Upper lobe of right lung (tissue), 1 donor: ENCODE data around the gene HTRA3. TPM values are rescaled to one million over a fixed set of nuclear protein-coding genes. Genes with fewer than 3 reads are reported as not detected.

Experiments
- ATAC-seq: fragments of 200-7000 bp; cut with Tn5 transposase; one replicate; pipeline ENCODE4 v1.9.1; 2020; ENCODE audit warnings: mild to moderate bottlenecking, moderate library complexity
- DNase-seq: peaks from one replicate; pipeline ENCODE4 v3.0.0-alpha.2; 2020
- H3K27ac ChIP-seq: fragments of 200-600 bp; one replicate; pipeline ENCODE4 v1.8.0; 2022
- H3K27me3 ChIP-seq: fragments of 200-600 bp; one replicate; pipeline ENCODE4 v1.8.0; 2022; ENCODE audit warnings: mild to moderate bottlenecking
- H3K36me3 ChIP-seq: fragments of 200-600 bp; one replicate; pipeline ENCODE4 v1.8.0; 2022
- H3K4me1 ChIP-seq: fragments of 200-600 bp; one replicate; pipeline ENCODE4 v1.8.0; 2022
- H3K4me3 ChIP-seq: fragments of 200-600 bp; one replicate; pipeline ENCODE4 v1.8.0; 2022; ENCODE audit warnings: mild to moderate bottlenecking
- H3K9me3 ChIP-seq: fragments of 200-600 bp; one replicate; pipeline ENCODE4 v1.8.0; 2022
- intact Hi-C: fragments of 100-400 bp; cut with DNase I; formaldehyde crosslinking; loops from one replicate; pipeline ENCODE4 v1.11.0; 2022
- total RNA-seq: library from RNA; stranded (reverse); fragmentation: NEBNext Ultra II Directional; extraction: Animal tissue kit (Norgen Biotek cat#: 25700); gene quantifications from one replicate; pipeline ENCODE4 v1.2.1, GENCODE V29; 2021
- TF ChIP-seq, protein P1 (sequence below): fragments of 200-600 bp; IDR thresholded peaks from one replicate; pipeline ENCODE4 v1.8.0; 2022; ENCODE audit warnings: antibody characterized with exemption
- donor health status: DM: no; HTN: yes; CAD: no; lungs with severe emphysema.

HTRA3 gene
- total RNA-seq, 1 donor from 2014 or later, result 25.0 TPM

GRCh38 chr4:8259743-8260430 is 9.7 kb upstream of the HTRA3 start:
- no peak overlapping the region for H3K27ac ChIP-seq
- intact Hi-C loops, result no loop called here

GRCh38 chr4:8260656-8261111 is 8.9 kb upstream of the HTRA3 start:
- Histone ChIP-seq H3K9me3 (no peaks in the 10 kb centered on the region), H3K27me3 (no peaks in the 10 kb centered on the region), H3K27ac (no peak overlapping the region), H3K4me3 (no peak overlapping the region), H3K36me3 (no peaks in the 10 kb centered on the region), H3K4me1 (peaks cover 3% of the 10 kb centered on the region)
- TF ChIP-seq, protein P1, sequence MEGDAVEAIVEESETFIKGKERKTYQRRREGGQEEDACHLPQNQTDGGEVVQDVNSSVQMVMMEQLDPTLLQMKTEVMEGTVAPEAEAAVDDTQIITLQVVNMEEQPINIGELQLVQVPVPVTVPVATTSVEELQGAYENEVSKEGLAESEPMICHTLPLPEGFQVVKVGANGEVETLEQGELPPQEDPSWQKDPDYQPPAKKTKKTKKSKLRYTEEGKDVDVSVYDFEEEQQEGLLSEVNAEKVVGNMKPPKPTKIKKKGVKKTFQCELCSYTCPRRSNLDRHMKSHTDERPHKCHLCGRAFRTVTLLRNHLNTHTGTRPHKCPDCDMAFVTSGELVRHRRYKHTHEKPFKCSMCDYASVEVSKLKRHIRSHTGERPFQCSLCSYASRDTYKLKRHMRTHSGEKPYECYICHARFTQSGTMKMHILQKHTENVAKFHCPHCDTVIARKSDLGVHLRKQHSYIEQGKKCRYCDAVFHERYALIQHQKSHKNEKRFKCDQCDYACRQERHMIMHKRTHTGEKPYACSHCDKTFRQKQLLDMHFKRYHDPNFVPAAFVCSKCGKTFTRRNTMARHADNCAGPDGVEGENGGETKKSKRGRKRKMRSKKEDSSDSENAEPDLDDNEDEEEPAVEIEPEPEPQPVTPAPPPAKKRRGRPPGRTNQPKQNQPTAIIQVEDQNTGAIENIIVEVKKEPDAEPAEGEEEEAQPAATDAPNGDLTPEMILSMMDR, result no peak
- DNase-seq (no peak), ATAC-seq (peak; percentile 35)
- intact Hi-C loops, result no loop called here

More at GRCh38 chr4:8259743-8260430, 9.7 kb upstream of the HTRA3 start:
- DNase-seq, result no peak
- H3K9me3 ChIP-seq, result no peaks in the 10 kb centered on the region
- no peak overlapping the region for H3K4me3 ChIP-seq
- H3K4me1 ChIP-seq, result peaks cover 3% of the 10 kb centered on the region
- TF ChIP-seq, protein P1, result no peak
- H3K36me3 ChIP-seq, result no peaks in the 10 kb centered on the region
- no peaks in the 10 kb centered on the region for H3K27me3 ChIP-seq
- ATAC-seq, result no peak

- DNase-seq (no peak), ATAC-seq (peak; percentile 47)
- intact Hi-C loops, result no loop called here
- Histone ChIP-seq H3K36me3 (no peaks in the 10 kb centered on the region), H3K9me3 (no peaks in the 10 kb centered on the region), H3K27me3 (no peaks in the 10 kb centered on the region), H3K27ac (no peak overlapping the region), H3K4me3 (no peak overlapping the region), H3K4me1 (peaks cover 6% of the 10 kb centered on the region)
- TF ChIP-seq, protein P1, result no peak
Observed at GRCh38 chr4:8261851-8262535, 7.6 kb upstream of the HTRA3 start.

DNA sequence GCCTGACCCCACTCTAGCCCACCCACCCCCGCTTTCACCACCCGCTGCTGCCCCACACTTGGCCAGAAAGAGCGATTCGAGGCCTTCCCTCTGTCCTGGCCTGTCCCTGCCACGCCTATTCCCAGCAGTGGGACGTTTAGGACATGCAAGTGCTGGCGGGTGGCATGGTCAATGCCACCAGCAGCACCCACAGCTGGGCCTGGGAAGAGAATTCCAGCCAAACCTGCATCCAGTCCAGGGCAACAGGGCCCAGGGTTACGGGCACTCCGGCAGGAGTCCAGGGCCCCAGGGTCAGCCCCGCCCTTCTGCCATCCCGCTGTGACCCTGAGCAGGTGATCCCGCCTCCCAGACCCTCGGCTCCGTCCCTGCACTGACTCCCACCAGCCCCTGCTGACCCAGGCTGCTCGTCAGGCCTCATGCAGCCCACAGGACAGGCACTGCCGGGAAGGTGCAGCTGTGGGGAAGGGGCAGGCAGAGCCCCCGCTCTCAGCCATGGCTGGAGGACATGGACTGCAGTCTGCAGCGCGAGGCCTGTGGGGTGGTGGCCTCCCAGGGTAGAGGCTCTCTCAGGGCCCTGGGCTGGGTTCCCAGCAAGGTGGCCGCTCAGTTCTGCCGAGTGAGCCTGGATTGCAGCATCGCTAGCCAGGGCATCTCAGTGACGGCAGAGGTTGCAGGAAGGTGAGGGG is 6.8 kb upstream of the HTRA3 start:
- ATAC-seq (no peak), DNase-seq (no peak)
- intact Hi-C loops, result no loop called here
- Histone ChIP-seq H3K9me3 (no peaks in the 10 kb centered on the region), H3K4me1 (peaks cover 13% of the 10 kb centered on the region), H3K27me3 (no peaks in the 10 kb centered on the region), H3K4me3 (no peak overlapping the region), H3K27ac (no peak overlapping the region), H3K36me3 (no peaks in the 10 kb centered on the region)
- TF ChIP-seq, protein P1, result no peak

DNA sequence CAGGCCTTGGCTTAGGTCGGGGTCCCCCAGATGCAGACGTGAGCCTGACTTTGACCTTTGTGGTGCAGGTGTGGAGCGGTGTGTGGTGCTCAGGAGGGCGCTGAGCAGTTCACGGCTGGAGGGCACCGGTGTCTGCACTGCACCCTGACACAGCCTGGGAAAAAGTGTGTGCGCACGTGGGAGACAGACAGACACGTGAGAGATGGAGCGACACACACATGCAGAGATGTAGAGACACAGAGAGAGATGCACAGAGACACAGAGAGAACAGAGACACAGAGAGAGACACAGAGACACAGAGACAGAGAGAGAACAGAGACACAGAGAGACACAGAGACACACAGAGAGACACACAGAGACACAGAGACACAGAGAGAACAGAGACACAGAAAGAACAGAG is 6.2 kb upstream of the HTRA3 start:
- TF ChIP-seq, protein P1, result no peak
- Histone ChIP-seq H3K4me1 (peaks cover 13% of the 10 kb centered on the region), H3K9me3 (no peaks in the 10 kb centered on the region), H3K4me3 (no peak overlapping the region), H3K27ac (no peak overlapping the region), H3K27me3 (no peaks in the 10 kb centered on the region), H3K36me3 (no peaks in the 10 kb centered on the region)
- DNase-seq, result no peak
- intact Hi-C loops, result no loop called here
- ATAC-seq, result no peak
